Fibroblast of the aortic adventitia (primary cell): ENCODE measurements around the gene MALT1. TPM values are rescaled to one million over a fixed set of nuclear protein-coding genes. Genes with fewer than 3 reads are reported as not detected.

Experiments
- DNase-seq: peaks from one replicate; pipeline ENCODE4 v3.0.0-alpha.2; 2010; ENCODE audit warnings: low read depth
- H3K4me3 ChIP-seq: 2 replicates; pipeline ENCODE4 v1.5.1; 2011; ENCODE audit warnings: low read depth, mild to moderate bottlenecking, control low read depth, low read length, moderate library complexity
- CTCF ChIP-seq: IDR thresholded peaks from 2 replicates; pipeline ENCODE4 v1.5.1; 2011; ENCODE audit warnings: mild to moderate bottlenecking, low read length, control low read depth, inconsistent platforms; ENCODE audit not compliant: insufficient read depth
- total RNA-seq: library from RNA; depleted of rRNA; stranded (reverse); fragments of >200 nt; gene quantifications from 2 replicates; pipeline ENCODE4 v1.2.3, GENCODE V29; 2012; ENCODE audit warnings: low replicate concordance

Gene MALT1
- total RNA-seq, 1 donor = 18.3 TPM

GRCh38 chr18:58687871-58688308 lies 16.6 kb downstream of the MALT1 start:
- no peak for DNase-seq
- no peak for TF ChIP-seq CTCF
- H3K4me3 ChIP-seq = no peak overlapping the region

GRCh38 chr18:58690259-58690658 lies 19.0 kb downstream of the MALT1 start:
- no peak for TF ChIP-seq CTCF
- no peak overlapping the region for H3K4me3 ChIP-seq
- DNase-seq = no peak

- H3K4me3 ChIP-seq = no peak overlapping the region
- no peak for DNase-seq
- no peak for TF ChIP-seq CTCF
These were observed 20.0 kb downstream of the MALT1 start for GRCh38 chr18:58691256-58691655.

- no peak overlapping the region for H3K4me3 ChIP-seq
- no peak for TF ChIP-seq CTCF
- DNase-seq = no peak
These were observed 21.3 kb downstream of the MALT1 start for GRCh38 chr18:58692422-58693185.

GRCh38 chr18:58694221-58694620 lies 23.0 kb downstream of the MALT1 start:
- H3K4me3 ChIP-seq = no peak overlapping the region
- no peak for DNase-seq
- no peak for TF ChIP-seq CTCF

GRCh38 chr18:58694720-58695468 lies 23.6 kb downstream of the MALT1 start:
- no peak for DNase-seq

More at GRCh38 chr18:58694720-58695468, 23.6 kb downstream of the MALT1 start:
- TF ChIP-seq CTCF = no peak
- no peak overlapping the region for H3K4me3 ChIP-seq
